SK-N-SH (cell line): ENCODE measurements around the gene PPT2.

Source experiments
- EP300 ChIP-seq, 2 experiments: IDR thresholded peaks; 2 replicates each; pipeline versions ENCODE4 v1.4.0 to v1.6.1; 2012; ENCODE audit warnings: borderline replicate concordance in 1 of 2, low read depth in 1 of 2, low read length in 1 of 2
- EZH2phosphoT487 ChIP-seq: fragments of 200-600 bp; sonication (generic); IDR thresholded peaks from 2 replicates; pipeline ENCODE4 v1.6.1; 2017; ENCODE audit warnings: low read depth, mixed run types, mild to moderate bottlenecking, antibody characterized with exemption, moderate library complexity, borderline replicate concordance
- TF ChIP-seq, protein P1 (sequence below): fragments of 200-600 bp; sonication (generic); IDR thresholded peaks from 2 replicates; pipeline ENCODE4 v1.6.1; 2017; ENCODE audit warnings: antibody characterized with exemption, mild to moderate bottlenecking, moderate library complexity

DNA sequence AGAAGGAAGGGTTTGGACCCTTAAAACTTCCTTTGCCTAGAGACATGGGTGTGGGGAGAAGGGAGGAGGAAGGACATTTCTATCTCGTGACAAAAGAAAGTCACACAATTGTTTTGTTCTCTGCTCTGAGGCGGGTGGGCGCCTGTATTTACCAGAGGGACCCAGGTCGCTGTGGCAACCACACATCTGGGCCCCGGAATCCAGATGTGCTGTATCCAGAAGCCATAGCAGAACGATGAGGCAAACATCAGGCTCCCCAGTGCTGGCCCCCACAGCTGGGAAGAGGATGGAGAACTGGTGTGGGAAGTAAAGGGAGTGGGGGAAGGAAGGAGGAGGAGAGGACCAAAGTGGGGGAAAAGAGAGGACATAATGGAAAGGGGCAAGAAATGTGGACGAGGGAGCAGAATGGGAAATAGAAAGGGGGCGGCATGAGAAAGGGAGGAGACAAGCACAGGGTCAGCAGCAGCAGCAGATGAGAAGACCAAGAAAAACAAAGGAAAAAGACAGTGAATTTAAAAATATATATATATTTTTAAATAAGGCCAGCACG, 41.4 kb upstream of the PPT2 start:
- TF ChIP-seq, protein P1, sequence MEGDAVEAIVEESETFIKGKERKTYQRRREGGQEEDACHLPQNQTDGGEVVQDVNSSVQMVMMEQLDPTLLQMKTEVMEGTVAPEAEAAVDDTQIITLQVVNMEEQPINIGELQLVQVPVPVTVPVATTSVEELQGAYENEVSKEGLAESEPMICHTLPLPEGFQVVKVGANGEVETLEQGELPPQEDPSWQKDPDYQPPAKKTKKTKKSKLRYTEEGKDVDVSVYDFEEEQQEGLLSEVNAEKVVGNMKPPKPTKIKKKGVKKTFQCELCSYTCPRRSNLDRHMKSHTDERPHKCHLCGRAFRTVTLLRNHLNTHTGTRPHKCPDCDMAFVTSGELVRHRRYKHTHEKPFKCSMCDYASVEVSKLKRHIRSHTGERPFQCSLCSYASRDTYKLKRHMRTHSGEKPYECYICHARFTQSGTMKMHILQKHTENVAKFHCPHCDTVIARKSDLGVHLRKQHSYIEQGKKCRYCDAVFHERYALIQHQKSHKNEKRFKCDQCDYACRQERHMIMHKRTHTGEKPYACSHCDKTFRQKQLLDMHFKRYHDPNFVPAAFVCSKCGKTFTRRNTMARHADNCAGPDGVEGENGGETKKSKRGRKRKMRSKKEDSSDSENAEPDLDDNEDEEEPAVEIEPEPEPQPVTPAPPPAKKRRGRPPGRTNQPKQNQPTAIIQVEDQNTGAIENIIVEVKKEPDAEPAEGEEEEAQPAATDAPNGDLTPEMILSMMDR, result no peak
- no peak for TF ChIP-seq EZH2phosphoT487
- no peak for TF ChIP-seq EP300 (IDR thresholded peaks at IDR 0.05; ENCODE audit: borderline replicate concordance in 1 of 2, low read depth in 1 of 2, low read length in 1 of 2)
